GM21825 (cell line): ENCODE data around the gene UTP25.
A peak's percentile ranks its signal among the peaks of the same experiment; 100 is the strongest.

Experiments used
- ATAC-seq: cut with Tn5 transposase; IDR thresholded peaks from one replicate; pipeline ENCODE4 v1.9.1; 2021; ENCODE audit warnings: mild to moderate bottlenecking, moderate library complexity; ENCODE audit not compliant: unreplicated experiment

Gene UTP25

DNA sequence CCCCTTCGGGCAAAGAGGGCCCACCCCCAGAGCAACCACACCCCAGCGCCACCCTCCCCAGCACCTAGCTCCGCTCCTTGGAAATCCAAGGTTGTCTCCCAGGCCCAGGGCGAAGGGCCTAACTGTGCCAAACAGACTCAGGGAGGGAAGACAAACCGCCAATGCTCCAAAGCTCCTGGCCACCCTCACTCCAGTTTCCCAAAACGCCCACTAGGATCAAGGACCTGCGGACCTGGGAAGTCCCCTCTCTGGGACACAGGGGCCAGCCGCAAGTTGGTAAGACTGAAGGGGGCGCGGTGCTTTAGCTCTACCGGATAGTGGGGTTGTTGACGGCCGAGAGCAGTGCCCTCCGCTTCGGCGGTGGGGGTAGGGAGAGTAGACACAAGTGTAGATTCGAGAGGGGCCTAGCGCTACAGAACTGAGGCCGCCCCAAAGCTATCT lies 22.4 kb upstream of the UTP25 start:
- ATAC-seq: no peak

DNA sequence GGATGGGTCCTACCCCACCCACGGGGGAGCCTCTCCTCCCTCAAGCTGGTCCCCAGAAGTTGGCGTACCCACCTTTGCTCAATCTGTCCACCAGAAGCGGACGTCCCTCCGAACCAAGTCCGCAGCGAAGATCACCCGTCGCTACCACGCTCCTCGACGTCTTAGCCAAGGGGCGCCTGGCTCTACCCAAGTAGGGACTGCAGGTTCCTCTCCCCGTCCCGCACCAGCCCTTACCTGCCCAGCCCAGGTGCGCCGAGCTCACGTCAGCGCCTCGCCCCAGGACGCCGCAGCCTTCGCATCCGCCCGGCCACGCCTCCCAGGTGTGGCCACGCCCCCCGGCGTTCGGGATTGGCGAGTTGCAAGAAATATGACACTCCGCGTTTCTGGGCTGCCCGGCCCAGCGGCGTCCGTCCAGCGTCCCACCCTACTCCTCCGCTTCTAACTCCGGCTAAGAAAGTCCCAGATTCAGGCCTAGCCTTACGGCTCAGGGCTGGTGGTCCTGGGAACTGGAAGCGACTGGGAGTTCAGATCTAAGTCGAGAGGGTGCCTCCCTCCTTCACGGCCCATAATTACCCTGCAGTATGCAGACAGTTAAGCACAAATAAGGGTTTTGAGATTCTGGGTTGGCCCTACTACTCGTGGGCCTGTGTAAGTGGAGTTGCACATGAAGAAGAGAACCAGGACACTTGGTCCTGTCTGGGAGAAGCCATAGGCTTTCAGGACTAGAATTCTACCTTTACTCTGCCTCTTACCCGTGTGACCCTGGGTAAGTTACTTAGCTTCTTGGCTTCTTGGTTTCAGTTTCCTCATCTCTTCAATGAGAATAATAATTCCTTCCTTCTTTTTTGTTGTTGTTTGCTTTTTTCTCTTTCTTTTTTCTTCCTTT lies 21.7 kb upstream of the UTP25 start, which contains the start of gene IRF6:
Gene IRF6 (minus strand): TSS at position 268 of the 886 bp plus-strand sequence. CDS start 4,729 bp downstream, outside the sequence.
- peak; percentile 96 for ATAC-seq

- ATAC-seq: no peak
These were observed 20.3 kb upstream of the UTP25 start for GRCh38 chr1:209807509-209807908.

DNA sequence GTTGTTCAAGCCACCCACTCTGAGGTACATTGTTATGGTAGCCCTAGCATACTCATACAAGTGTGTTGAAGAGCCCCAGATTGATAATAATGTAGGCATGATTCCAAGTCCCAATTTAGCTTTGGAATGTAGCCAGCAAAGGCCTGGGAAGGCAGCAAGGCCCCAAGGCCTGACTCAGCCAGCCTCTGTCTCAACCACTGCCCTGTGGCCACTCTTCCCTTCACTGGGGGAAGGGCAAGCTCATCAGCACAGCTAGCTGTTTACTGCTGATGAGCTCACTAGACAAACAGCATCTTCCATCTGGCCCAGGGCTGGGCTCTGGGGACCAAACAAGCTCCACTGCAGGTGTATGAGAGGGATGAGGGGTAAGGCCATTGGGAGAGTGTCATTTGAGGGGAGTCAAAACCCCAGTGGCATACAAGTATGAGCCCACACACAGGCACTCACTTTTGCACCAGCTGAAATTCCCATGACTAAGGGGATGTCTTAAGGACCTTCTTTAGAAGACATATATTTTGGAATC lies 19.7 kb upstream of the UTP25 start:
- ATAC-seq: no peak

DNA sequence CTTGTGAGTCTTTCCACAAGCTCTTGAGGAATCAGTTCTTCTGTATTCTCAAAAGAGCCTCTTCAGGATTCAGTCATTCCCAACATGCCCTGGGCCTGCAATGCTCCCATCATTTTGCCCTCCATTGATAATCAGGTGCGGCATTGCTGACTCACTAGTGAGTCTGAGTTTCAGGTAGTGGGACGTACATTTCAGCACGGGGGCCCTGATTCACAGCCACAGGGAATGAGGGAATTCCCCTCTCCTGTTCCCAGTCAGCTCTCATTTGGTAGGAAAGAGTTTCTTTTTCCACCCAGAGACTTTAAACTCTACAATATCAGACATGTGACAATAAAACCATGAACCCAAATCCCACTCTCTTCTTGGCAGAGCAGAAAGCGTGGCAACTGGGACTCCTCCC lies 18.2 kb upstream of the UTP25 start:
- ATAC-seq: no peak

DNA sequence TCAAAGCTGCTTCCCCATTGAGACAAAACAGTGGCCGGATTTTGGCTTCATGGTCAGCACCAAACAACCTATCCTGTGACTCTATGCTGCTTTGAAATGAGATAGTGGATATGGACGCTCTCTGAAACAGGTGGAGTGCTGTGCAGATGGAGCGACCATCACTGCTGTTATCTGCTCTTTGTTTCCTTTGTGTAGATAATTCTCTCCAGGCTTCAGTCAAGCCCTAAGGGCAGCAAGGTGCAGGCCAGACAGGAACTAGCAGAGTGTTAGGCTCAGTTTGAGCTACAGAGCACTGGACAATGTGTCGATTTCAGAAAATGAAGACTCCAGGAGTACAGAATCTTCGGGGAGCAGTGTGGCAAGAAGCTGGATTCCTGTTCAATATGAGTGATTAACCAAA lies 17.0 kb upstream of the UTP25 start:
- no peak for ATAC-seq

DNA sequence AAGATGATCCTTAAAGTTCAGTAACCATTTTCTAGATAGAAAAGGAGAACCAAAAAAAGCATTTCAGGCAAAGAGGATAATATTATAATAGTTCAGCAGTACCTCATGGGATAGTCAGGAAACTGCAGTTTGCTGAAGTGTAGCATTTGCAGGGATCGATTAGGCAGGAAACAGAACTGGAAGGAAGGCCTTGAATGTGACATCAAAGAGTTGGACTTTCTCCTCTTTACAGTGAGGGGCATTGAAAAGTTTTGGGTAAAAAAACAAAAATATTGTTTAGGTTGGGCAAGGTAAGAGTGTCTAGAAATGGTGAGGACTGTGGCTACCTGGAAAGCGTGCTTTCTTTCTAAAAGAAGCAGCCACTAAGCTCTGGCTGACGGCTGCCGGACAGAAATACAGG lies 13.9 kb upstream of the UTP25 start:
- no peak for ATAC-seq

DNA sequence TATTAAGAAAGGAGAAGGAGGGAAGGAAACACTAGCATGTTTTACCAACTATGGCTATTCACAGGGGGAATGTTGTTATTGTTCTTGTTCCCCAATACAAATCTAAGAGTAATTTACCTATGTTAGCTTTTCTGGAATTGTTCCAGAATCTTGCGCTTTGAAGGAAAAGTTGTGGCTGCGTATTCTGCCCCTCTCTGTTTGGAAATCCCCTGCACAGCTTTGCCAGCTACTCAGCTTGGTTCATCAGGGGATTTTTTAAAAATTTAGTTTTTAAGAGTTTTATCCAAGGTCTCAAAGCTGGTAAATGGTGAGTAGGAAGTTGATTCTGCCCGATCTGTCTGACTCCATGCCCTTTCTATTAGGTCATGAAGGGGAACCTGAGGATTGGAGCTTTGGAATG lies 12.3 kb upstream of the UTP25 start:
- no peak for ATAC-seq

GRCh38 chr1:209815931-209816341 lies 11.8 kb upstream of the UTP25 start:
- no peak for ATAC-seq

DNA sequence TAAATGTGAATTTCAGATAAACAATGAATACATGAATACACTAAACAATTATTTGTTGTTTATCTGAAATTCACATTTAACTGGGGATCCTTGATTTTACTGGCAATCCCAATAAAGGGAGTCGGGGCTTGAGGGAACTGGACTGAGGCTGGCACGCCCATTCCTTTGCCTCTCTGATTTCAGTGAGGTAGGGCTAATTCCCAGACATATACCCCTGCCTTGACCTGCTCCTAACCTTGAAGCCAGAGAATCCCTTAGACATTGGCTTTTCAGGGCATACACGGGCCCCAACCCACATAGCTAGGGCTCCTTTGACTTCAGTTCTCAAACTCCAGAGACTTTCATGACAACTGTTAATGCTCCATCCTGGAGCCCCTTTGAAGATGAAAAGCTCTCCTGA lies 10.8 kb upstream of the UTP25 start:
- no peak for ATAC-seq

GRCh38 chr1:209817691-209818090 lies 10.1 kb upstream of the UTP25 start:
- no peak for ATAC-seq

- no peak for ATAC-seq
These were observed 8.7 kb upstream of the UTP25 start for GRCh38 chr1:209819058-209819457.

DNA sequence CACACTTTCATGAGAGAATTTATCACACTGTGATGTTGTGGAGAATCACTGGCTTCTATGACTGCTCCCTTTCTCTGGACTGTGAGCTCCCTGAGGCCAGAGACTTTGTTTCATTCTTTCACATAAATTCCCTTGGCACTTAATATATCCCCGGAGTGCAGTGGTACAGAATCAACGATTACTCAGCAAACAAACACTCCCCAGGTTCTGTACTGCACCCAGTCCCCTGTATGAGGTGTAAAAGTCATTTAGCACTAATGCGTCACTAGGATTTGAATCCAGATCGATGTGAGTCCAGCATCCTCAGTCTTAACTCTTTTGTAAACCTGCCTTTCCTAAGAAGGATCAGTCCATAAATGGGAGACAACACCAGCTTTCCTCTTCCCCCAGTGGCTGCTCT lies 6.8 kb upstream of the UTP25 start:
- no peak for ATAC-seq

GRCh38 chr1:209822706-209823105 lies 5.1 kb upstream of the UTP25 start:
- ATAC-seq: no peak

DNA sequence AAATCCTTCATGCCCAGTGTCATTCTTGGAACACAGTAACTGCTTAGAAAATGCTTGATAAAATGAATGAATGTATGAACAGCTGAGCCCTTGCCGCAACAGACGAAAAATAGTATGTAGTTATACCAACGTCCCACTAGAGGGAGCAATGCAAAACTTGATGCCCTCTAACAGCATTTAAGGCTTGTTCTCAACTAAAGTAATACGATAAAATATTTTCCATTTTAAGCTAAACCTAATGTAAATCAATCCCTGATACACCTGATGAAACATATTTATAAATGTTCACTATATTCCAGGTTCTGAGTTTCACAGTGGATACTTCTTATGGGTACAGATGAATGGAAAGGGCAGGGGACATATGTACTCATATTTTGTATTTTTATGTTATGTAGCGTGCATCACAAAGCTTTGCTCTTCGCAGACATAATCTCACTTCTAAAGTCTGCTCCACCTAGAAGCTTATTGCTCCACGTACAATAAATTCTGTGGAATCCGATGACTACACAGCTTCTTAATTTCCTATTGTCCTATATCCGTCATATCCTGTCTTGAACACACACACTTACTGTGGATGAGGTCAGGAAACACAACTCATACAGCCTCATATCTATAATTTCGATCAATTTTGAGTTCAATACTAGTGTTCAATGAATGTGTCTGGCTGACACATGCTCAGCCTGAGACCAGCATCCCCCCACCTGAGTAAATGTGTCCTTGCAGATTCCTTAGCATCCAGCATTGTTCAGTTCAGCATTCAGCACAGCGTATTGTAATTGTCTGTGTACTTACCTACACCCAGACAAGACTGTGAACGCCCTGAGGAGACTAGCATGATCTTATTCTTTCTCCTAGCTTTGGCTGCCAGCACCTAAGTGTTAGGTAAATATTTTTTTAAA lies 4.4 kb upstream of the UTP25 start:
- ATAC-seq: peak; percentile 31

DNA sequence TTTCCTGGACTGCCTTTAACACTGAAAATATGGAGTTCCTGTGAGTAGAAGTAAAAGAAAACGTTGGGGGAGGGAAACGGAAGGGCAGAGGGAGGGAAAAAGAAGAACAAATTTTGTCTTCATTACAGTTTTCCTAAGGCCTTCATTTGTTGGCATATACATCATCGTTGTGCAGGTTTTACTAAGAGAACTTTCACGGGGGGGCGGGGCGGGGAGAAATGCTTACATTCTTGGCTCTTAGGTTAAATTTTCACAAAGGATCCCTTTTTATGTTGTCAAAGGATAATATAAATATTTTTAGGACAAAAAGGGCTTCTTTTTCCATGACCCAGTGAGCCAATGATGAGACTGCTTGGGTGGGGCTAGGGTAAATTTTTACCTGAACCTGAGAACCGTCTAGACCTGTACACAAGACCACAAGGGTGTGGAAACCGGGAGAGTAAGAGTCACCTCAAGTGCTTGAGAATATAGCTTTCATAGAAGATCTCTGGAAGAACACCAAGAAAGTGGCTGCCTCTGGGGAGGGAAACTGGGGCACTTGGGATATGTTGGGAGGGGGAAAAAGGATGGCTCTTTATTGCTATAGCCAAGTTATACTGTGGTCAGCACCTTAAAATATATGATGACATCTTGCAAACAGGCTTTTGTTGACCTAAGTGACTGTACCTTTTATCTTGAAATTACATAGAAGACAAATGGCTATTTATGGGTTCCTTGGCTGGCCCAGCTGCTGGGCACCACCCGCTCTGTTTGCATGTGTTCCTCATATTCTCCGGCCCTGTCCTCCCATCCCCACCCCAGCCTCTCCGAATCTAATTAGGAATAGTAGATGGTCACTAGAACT lies 2.0 kb upstream of the UTP25 start:
- ATAC-seq: no peak

DNA sequence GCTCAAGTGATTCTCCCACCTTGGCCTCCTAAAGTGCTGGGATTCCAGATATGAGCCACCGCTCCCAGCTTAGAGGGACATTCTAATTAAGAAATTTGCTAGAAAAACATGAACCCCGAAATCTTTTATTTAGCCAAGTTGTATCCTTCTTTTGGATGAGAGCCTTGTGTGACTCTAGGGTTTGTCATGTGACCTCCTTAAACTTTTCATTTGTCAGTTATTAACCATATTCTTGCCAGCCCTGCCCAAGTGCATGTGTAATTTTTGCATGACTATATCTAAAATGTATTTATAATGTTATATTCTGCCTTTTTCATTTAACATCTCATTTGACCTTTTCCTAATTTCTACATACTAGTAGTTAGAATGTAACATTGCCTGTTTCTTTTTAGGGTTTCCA lies 1.9 kb downstream of the UTP25 start:
- ATAC-seq: no peak

GRCh38 chr1:209830722-209831121 lies 3.0 kb downstream of the UTP25 start:
- ATAC-seq: no peak

DNA sequence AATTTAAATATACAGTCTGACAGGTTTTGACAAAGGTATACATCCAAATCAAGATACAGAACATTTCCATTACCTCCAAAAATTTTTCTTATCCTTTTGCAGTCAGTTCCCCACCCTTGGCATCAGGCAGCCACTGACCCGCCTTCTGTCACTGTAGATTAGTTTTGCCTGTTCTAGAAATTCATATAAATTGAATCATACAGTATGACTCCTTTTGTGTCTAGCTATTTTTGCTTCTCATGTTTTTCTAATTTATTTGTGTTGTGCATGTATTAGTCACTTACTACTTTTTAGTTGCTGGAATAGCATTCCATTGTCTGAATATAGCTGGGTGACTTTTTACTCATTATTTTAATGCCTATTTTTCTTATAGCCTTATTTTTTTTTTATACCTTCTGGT lies 3.8 kb downstream of the UTP25 start:
- no peak for ATAC-seq

GRCh38 chr1:209835782-209836298 lies 8.1 kb downstream of the UTP25 start:
- ATAC-seq: no peak
